Fibroblast of gingiva (primary cell): ENCODE results near the gene POU2F3.

Source experiments
- DNase-seq: peaks from one replicate; pipeline ENCODE4 v3.0.0-alpha.2; 2011; ENCODE audit warnings: low read depth

Gene POU2F3

DNA sequence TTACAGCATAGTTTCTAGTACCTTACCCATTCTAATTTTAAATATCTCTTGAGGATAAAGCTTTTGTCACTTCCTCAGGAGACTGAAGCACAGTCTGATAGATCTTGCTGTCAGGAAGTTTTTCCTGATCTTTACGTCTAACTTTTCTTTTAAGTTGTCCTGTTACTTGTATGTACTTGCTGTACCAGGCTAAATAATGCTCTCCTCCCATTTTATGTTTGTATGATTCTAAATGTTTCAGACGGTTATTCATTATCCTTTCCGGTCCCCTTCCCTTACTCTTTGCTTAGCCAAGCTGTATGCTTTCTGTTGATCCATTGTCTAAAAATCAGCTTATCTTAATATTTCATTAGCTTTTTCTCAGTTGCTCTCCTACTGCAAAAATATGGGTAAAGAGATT, 102.3 kb downstream of the POU2F3 start:
- DNase-seq: no peak

GRCh38 chr11:120342678-120343077, 102.7 kb downstream of the POU2F3 start:
- no peak for DNase-seq

DNA sequence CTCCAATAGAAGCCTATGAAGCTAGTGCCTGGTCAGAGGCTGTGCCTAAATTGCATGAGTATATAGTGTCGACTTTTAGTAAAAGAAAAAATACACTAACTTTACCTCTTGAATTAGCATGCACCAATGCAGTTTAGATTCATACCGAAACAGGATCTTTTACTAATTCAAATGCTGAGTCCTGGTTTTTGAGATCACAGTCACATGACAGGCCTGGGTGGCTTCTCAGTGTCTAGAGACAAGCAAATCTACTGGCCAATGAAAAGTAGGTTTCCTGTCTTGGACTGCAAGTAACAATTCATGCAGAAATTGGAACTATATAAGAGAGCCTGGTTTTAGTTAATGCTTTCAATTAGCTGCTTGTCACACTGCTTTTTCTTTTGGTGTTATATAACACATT, 103.5 kb downstream of the POU2F3 start:
- DNase-seq: no peak

GRCh38 chr11:120344302-120345004, 104.5 kb downstream of the POU2F3 start:
- no peak for DNase-seq

- no peak for DNase-seq
Observed at GRCh38 chr11:120346233-120346632, 106.3 kb downstream of the POU2F3 start.

DNA sequence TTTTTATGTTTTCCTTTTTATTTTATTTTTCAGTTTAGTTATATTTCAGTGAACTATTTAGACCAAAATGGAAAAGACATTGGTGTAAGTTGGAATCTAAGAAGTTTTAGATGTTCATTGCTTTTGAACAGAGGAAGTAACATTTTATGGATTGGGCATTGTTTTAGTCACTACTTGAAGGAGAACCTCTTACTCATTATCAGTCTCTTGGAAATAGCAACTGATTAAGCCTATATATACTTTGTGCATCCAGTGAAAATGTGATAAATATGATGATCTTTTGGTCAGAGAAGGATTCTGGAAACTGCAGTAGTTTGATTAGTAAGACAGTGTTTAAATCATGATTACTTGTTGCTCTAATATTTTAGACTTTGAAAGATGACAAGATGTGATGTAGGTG, 110.7 kb downstream of the POU2F3 start:
- no peak for DNase-seq

GRCh38 chr11:120352405-120352804, 112.5 kb downstream of the POU2F3 start:
- no peak for DNase-seq

DNA sequence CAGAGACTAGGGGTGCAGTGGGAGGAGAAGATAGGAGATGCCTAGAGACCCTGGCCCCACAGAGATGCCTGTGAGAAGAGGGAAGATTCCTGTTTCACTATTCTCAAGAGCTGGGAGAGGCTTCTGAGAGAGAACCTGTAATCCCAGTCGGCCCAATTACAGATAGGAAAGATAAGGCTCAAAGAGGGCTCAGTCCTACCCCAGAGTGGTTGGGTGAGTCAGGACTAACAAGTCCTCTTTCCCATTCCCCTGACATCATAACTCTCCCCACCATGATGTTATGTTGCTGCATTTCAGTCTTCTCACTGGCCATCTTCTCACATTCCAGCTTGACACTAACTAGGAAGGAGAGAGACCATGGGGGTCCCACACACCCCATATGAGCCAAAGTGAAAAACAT, 114.1 kb downstream of the POU2F3 start:
- no peak for DNase-seq

- DNase-seq: no peak
Observed at GRCh38 chr11:120354779-120355178, 114.8 kb downstream of the POU2F3 start.

GRCh38 chr11:120357620-120358019, 117.7 kb downstream of the POU2F3 start:
- no peak for DNase-seq

DNA sequence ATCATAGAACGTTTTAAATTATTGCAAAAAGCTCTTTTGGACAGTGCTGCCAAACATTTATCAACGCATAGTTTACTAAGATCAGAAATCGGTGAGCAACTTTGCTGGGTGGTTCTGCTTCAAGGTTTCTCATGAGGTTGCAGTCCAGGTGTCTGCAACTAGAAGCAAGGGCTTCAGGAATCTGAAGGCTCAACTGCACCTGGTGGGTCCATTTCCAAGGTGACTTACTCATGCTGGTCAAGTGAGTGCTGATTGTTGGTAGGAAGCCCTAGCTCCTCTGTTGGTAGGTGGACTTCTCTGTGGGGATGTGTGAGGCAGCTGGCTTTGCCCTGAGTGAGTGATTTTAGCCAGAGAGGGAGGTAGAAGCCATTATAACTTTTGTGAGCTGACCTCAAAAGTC, 118.8 kb downstream of the POU2F3 start:
- no peak for DNase-seq

DNA sequence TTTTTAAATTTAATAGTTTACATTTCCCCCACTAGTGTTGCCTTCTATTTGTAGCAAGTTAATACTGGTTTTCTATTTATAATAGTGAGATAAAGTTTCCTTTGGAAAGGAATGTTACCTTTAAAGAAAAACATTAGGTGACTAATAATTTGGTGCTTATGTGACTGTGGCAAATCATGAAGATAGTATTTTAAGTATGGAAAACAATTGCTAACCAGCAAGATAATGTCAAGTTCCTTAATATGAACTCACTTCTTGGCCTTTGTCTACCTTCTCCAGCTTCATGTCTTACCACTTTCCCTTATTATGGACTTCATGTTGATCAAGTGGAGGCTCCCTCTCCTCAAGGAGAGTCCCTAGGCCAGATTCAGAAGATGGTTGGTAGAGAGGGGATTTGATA, 123.5 kb downstream of the POU2F3 start:
- no peak for DNase-seq

DNA sequence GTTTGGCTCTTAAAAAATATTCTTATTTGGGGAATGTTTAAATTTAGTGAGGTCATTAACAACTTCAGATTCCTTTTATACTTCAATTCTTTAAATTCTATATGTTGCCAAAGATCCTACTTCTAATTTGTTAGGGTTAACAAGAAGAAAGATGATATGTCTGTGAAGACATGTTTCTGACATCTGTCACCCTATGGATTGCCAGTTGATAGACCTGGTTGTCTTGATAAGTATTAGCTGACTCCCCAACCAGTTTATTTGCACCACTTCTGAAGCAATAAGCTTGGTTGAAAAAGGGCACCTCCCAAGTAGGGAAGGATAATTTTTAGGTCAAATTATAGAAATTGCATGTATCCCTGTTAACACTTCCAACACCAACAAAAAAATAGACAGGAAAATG, 125.6 kb downstream of the POU2F3 start:
- DNase-seq: no peak
